HFF-Myc (cell line): Measurements from ENCODE around the gene OR10G3.

Source experiments
- DNase-seq: peaks from one replicate; pipeline ENCODE4 v3.0.0-alpha.2; 2011; ENCODE audit warnings: low read depth; ENCODE audit errors: extremely low read depth
- H3K4me3 ChIP-seq: replicated peaks from 2 replicates; pipeline ENCODE4 v1.5.1; 2011; ENCODE audit warnings: low read depth, mild to moderate bottlenecking, control low read depth, low read length
- CTCF ChIP-seq: IDR thresholded peaks from 2 replicates; pipeline ENCODE4 v1.5.1; 2012; ENCODE audit warnings: mild to moderate bottlenecking, low read depth, low read length, control low read depth; ENCODE audit errors: missing control alignments

The OR10G3 gene

GRCh38 chr14:21520767-21521166, 59.1 kb downstream of the OR10G3 start:
- TF ChIP-seq CTCF = no peak
- no peak overlapping the region for H3K4me3 ChIP-seq
- no peak for DNase-seq

- TF ChIP-seq CTCF = no peak
- no peak overlapping the region for H3K4me3 ChIP-seq
- DNase-seq = no peak
Measured at GRCh38 chr14:21518725-21519124, 61.2 kb downstream of the OR10G3 start.
